ENCODE measurements around the gene SHISA6. TPM values are rescaled to one million over a fixed set of nuclear protein-coding genes. Genes with fewer than 3 reads are reported as not detected.

Gene SHISA6
- total and polyA plus RNA-seq, 2 donors (not counting 1 experiment from before 2014, with no cell fraction given): not detected

- no peaks in the 10 kb centered on the region for H3K79me2 ChIP-seq (ENCODE audit: control insufficient read depth, insufficient read depth, low read length)
- H3K4me2 ChIP-seq (replicated peaks; ENCODE audit: low read depth, low read length, poor library complexity, severe bottlenecking): no peak overlapping the region
- no peaks in the 10 kb centered on the region for H3K36me3 ChIP-seq (replicated peaks in 1 of 2; ENCODE audit: control extremely low read depth in 1 of 2, control insufficient read depth in 1 of 2, extremely low read depth in 1 of 2, insufficient read depth in 2 of 2, low read length in 1 of 2)
- TF ChIP-seq EZH2 (IDR thresholded peaks at IDR 0.05; ENCODE audit: borderline replicate concordance, insufficient read depth, low read depth, low read length, poor library complexity, severe bottlenecking): no peak
- TF ChIP-seq, protein P1, sequence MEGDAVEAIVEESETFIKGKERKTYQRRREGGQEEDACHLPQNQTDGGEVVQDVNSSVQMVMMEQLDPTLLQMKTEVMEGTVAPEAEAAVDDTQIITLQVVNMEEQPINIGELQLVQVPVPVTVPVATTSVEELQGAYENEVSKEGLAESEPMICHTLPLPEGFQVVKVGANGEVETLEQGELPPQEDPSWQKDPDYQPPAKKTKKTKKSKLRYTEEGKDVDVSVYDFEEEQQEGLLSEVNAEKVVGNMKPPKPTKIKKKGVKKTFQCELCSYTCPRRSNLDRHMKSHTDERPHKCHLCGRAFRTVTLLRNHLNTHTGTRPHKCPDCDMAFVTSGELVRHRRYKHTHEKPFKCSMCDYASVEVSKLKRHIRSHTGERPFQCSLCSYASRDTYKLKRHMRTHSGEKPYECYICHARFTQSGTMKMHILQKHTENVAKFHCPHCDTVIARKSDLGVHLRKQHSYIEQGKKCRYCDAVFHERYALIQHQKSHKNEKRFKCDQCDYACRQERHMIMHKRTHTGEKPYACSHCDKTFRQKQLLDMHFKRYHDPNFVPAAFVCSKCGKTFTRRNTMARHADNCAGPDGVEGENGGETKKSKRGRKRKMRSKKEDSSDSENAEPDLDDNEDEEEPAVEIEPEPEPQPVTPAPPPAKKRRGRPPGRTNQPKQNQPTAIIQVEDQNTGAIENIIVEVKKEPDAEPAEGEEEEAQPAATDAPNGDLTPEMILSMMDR (IDR thresholded peaks at IDR 0.05): no peak
- H3K4me1 Mint-ChIP-seq: no peaks in the 10 kb centered on the region
- DNase-seq: no peak
- CTCF ChIA-PET: no interaction called here
- intact Hi-C loops (cut with micrococcal nuclease): no loop called here
- ATAC-seq (ENCODE audit: low read depth): no peak
- H3K9me3 ChIP-seq (ENCODE audit: control extremely low read depth in 1 of 3, control insufficient read depth in 2 of 3, insufficient read depth in 1 of 3, low read length in 2 of 3): peaks cover 0 to 9% (median 0%) of the 10 kb centered on the region in 3 donors
- H3K27me3 ChIP-seq (replicated peaks in 1 of 4; ENCODE audit: control extremely low read depth in 1 of 4, control insufficient read depth in 3 of 4, insufficient read depth in 4 of 4, low read length in 3 of 4): peaks cover 0 to 23% (median 1%) of the 10 kb centered on the region in 4 experiments
- H4K20me1 ChIP-seq (ENCODE audit: control insufficient read depth, insufficient read depth, low read length, poor library complexity, severe bottlenecking): no peaks in the 10 kb centered on the region
- H2AFZ ChIP-seq (ENCODE audit: insufficient read depth, low read depth, low read length, poor library complexity, severe bottlenecking): no peak overlapping the region
- H3K9ac ChIP-seq (ENCODE audit: low read length): no peak overlapping the region
- no CpG with 5 or more reads among the region's 3 CpGs for WGBS (ENCODE audit: insufficient coverage)
- H3K9me3 Mint-ChIP-seq (ENCODE audit: insufficient read depth): no peaks in the 10 kb centered on the region
- no peak overlapping the region for H3K4me3 ChIP-seq (ENCODE audit: control extremely low read depth in 1 of 5, extremely low read depth in 1 of 5, insufficient read depth in 1 of 5, low read depth in 2 of 5, low read length in 4 of 5)
- POLR2A ChIA-PET: no interaction called here
- no peak overlapping the region for H3K4me3 Mint-ChIP-seq
- no peak overlapping the region for H3K27ac Mint-ChIP-seq
- no peaks in the 10 kb centered on the region for H3K4me1 ChIP-seq (ENCODE audit: control insufficient read depth in 2 of 2, insufficient read depth in 2 of 2, low read length in 2 of 2)
- no peak overlapping the region for H3K27ac ChIP-seq (ENCODE audit: low read length in 2 of 2)
- H3K27me3 Mint-ChIP-seq: peaks cover 27% of the 10 kb centered on the region
Observed at GRCh38 chr17:11245791-11246190, 4.8 kb downstream of the SHISA6 start.

GRCh38 chr17:11250161-11250560 lies 9.1 kb downstream of the SHISA6 start:
- ChIA-PET POLR2A (no interaction called here), CTCF (no interaction called here)
- H3K27me3 ChIP-seq (replicated peaks in 1 of 4; ENCODE audit: control extremely low read depth in 1 of 4, control insufficient read depth in 3 of 4, insufficient read depth in 4 of 4, low read length in 3 of 4): peaks cover 0 to 1% (median 0%) of the 10 kb centered on the region in 4 experiments
- ATAC-seq (ENCODE audit: low read depth): no peak
- H3K4me1 Mint-ChIP-seq: no peaks in the 10 kb centered on the region
- H3K27ac Mint-ChIP-seq: no peak overlapping the region
- H3K9ac ChIP-seq (ENCODE audit: low read length): no peak overlapping the region
- H3K9me3 ChIP-seq (ENCODE audit: control extremely low read depth in 1 of 3, control insufficient read depth in 2 of 3, insufficient read depth in 1 of 3, low read length in 2 of 3): peaks cover 0 to 2% (median 0%) of the 10 kb centered on the region in 3 donors
- TF ChIP-seq, protein P1 (IDR thresholded peaks at IDR 0.05): no peak
- no peak for TF ChIP-seq EZH2 (IDR thresholded peaks at IDR 0.05; ENCODE audit: borderline replicate concordance, insufficient read depth, low read depth, low read length, poor library complexity, severe bottlenecking)
- H3K4me3 Mint-ChIP-seq: no peak overlapping the region
- H3K36me3 ChIP-seq (replicated peaks in 1 of 2; ENCODE audit: control extremely low read depth in 1 of 2, control insufficient read depth in 1 of 2, extremely low read depth in 1 of 2, insufficient read depth in 2 of 2, low read length in 1 of 2): no peaks in the 10 kb centered on the region
- WGBS (ENCODE audit: insufficient coverage): 94% methylated on average over 5 of the region's 7 CpGs
- no peak for DNase-seq
- no peak overlapping the region for H3K4me3 ChIP-seq (ENCODE audit: control extremely low read depth in 1 of 5, extremely low read depth in 1 of 5, insufficient read depth in 1 of 5, low read depth in 2 of 5, low read length in 4 of 5)
- no peaks in the 10 kb centered on the region for H3K4me1 ChIP-seq (ENCODE audit: control insufficient read depth in 2 of 2, insufficient read depth in 2 of 2, low read length in 2 of 2)
- no peaks in the 10 kb centered on the region for H3K79me2 ChIP-seq (ENCODE audit: control insufficient read depth, insufficient read depth, low read length)
- H3K27me3 Mint-ChIP-seq: peaks cover 6% of the 10 kb centered on the region
- H3K4me2 ChIP-seq (replicated peaks; ENCODE audit: low read depth, low read length, poor library complexity, severe bottlenecking): no peak overlapping the region
- intact Hi-C loops (cut with micrococcal nuclease): no loop called here
- no peak overlapping the region for H3K27ac ChIP-seq (ENCODE audit: low read length in 2 of 2)
- no peaks in the 10 kb centered on the region for H3K9me3 Mint-ChIP-seq (ENCODE audit: insufficient read depth)
- H2AFZ ChIP-seq (ENCODE audit: insufficient read depth, low read depth, low read length, poor library complexity, severe bottlenecking): no peak overlapping the region
- H4K20me1 ChIP-seq (ENCODE audit: control insufficient read depth, insufficient read depth, low read length, poor library complexity, severe bottlenecking): no peaks in the 10 kb centered on the region

All from B cell (primary cell).